CD14-positive monocyte (primary cell): ENCODE results near the gene ELMO1. TPM values are rescaled to one million over a fixed set of nuclear protein-coding genes. Genes with fewer than 3 reads are reported as not detected.

ENCODE experiments used
- DNase-seq, 3 donors: peaks; one replicate each; pipeline ENCODE4 v3.0.0-alpha.2; 2011 to 2022
- H2AFZ ChIP-seq: 2 replicates; pipeline ENCODE4 v1.6.0; 2012; ENCODE audit warnings: mild to moderate bottlenecking, low read depth, low read length, inconsistent platforms; ENCODE audit not compliant: insufficient read depth, poor library complexity, severe bottlenecking
- H3K27ac ChIP-seq, 2 donors: 1 replicate in 1 of 2; 2 replicates in 1 of 2; pipeline ENCODE4 v1.5.1; 2012 to 2013; ENCODE audit warnings: low read length in 2 of 2, control low read depth in 1 of 2, inconsistent platforms in 1 of 2, low read depth in 1 of 2, mild to moderate bottlenecking in 1 of 2
- H3K27me3 ChIP-seq, 2 donors: one replicate each; pipeline versions ENCODE4 v1.6.0 to v1.6.1; 2011 to 2013; ENCODE audit warnings: low read length in 2 of 2; ENCODE audit not compliant: control insufficient read depth in 2 of 2, insufficient read depth in 2 of 2
- H3K36me3 ChIP-seq, 2 donors: replicated peaks in 1 of 2; 1 replicate in 1 of 2; 2 replicates in 1 of 2; pipeline versions ENCODE4 v1.5.1 to v1.6.1; 2012 to 2013; ENCODE audit warnings: low read length in 2 of 2, control low read depth in 1 of 2, inconsistent platforms in 1 of 2, mild to moderate bottlenecking in 1 of 2; ENCODE audit not compliant: insufficient read depth in 2 of 2, control insufficient read depth in 1 of 2
- H3K4me1 ChIP-seq, 2 donors: 1 replicate in 1 of 2; 2 replicates in 1 of 2; pipeline versions ENCODE4 v1.5.1 to v1.6.1; 2012 to 2013; ENCODE audit warnings: low read length in 2 of 2, control low read depth in 1 of 2, inconsistent platforms in 1 of 2, mild to moderate bottlenecking in 1 of 2, moderate library complexity in 1 of 2; ENCODE audit not compliant: insufficient read depth in 2 of 2, control insufficient read depth in 1 of 2
- H3K4me2 ChIP-seq: replicated peaks from 2 replicates; pipeline ENCODE3; 2012; ENCODE audit warnings: low read length, moderate library complexity, mild to moderate bottlenecking; ENCODE audit not compliant: poor library complexity, severe bottlenecking; ENCODE audit errors: extremely low read depth
- H3K4me3 ChIP-seq, 3 experiments: fragments of 200-600 bp in 1 of 3; sonication (generic) in 1 of 3; replicated peaks in 1 of 3; 1 replicate in 2 of 3; 2 replicates in 1 of 3; pipeline ENCODE4 v1.5.1; 2011 to 2013; ENCODE audit warnings: low read length in 3 of 3, mild to moderate bottlenecking in 3 of 3, control low read depth in 2 of 3, low read depth in 2 of 3, inconsistent platforms in 1 of 3, moderate library complexity in 1 of 3
- H3K79me2 ChIP-seq: 2 replicates; pipeline ENCODE4 v1.6.0; 2012; ENCODE audit warnings: mild to moderate bottlenecking, control low read depth, inconsistent platforms, low read length, moderate library complexity; ENCODE audit not compliant: insufficient read depth
- H3K9ac ChIP-seq: 2 replicates; pipeline ENCODE4 v1.6.0; 2017; ENCODE audit warnings: low read length, mild to moderate bottlenecking; ENCODE audit not compliant: insufficient read depth, poor library complexity, severe bottlenecking
- H3K9me3 ChIP-seq, 2 donors: replicated peaks in 1 of 2; 1 replicate in 1 of 2; 2 replicates in 1 of 2; pipeline versions ENCODE4 v1.5.1 to v1.6.1; 2012 to 2013; ENCODE audit warnings: low read length in 2 of 2, control low read depth in 1 of 2; ENCODE audit not compliant: control insufficient read depth in 1 of 2, insufficient read depth in 1 of 2
- H4K20me1 ChIP-seq: 2 replicates; pipeline ENCODE4 v1.6.0; 2012; ENCODE audit warnings: mild to moderate bottlenecking, low read length, control low read depth, moderate library complexity; ENCODE audit not compliant: insufficient read depth
- H3K27ac Mint-ChIP-seq, 7 donors: one replicate each; pipeline ENCODE4 v1.8.0; 2020; ENCODE audit warnings: mild to moderate bottlenecking in 7 of 7, mixed read lengths in 7 of 7, moderate library complexity in 6 of 7, inconsistent platforms in 2 of 7
- H3K27me3 Mint-ChIP-seq, 3 donors: one replicate each; pipeline ENCODE4 v1.8.0; 2021 to 2022; ENCODE audit warnings: low read depth in 3 of 3, mild to moderate bottlenecking in 3 of 3, mixed read lengths in 3 of 3, moderate library complexity in 3 of 3, inconsistent platforms in 1 of 3
- H3K36me3 Mint-ChIP-seq, 2 donors: one replicate each; pipeline ENCODE4 v1.8.0; 2020; ENCODE audit warnings: mixed read lengths in 2 of 2, inconsistent platforms in 1 of 2, mild to moderate bottlenecking in 1 of 2
- H3K4me1 Mint-ChIP-seq: one replicate; pipeline ENCODE4 v1.8.0; 2020; ENCODE audit warnings: mild to moderate bottlenecking, mixed read lengths
- H3K4me3 Mint-ChIP-seq, 2 donors: one replicate each; pipeline ENCODE4 v1.8.0; 2020; ENCODE audit warnings: mild to moderate bottlenecking in 2 of 2, mixed read lengths in 2 of 2, moderate library complexity in 1 of 2
- H3K9me3 Mint-ChIP-seq, 7 donors: one replicate each; pipeline ENCODE4 v1.8.0; 2020 to 2022; ENCODE audit warnings: mixed read lengths in 7 of 7, mild to moderate bottlenecking in 6 of 7, moderate library complexity in 6 of 7, inconsistent platforms in 2 of 7
- CTCF ChIP-seq: fragments of 200-600 bp; IDR thresholded peaks from one replicate; pipeline ENCODE4 v1.8.0; 2022; ENCODE audit warnings: antibody characterized with exemption, mild to moderate bottlenecking
- WGBS: methylation state at CpG from one replicate; pipeline ENCODE4 v1.1.5; 2013; ENCODE audit warnings: missing lambda C conversion rate; ENCODE audit not compliant: insufficient coverage; 5-methylcytosine and 5-hydroxymethylcytosine counted together
- intact Hi-C, 2 donors: fragments of 100-400 bp; cut with micrococcal nuclease; formaldehyde crosslinking; loops; one replicate each; pipeline versions ENCODE4 v1.15.0 to v1.15.1; 2023
- polyA plus RNA-seq, 3 donors: library from polyadenylated mRNA; depleted of rRNA in 1 of 3; unstranded in 2 of 3; stranded (reverse) in 1 of 3; fragments of 300-500 nt in 2 of 3; fragments of >200 nt in 1 of 3; fragmentation: Illumina TruSeq in 2 of 3; gene quantifications; 1 replicate in 2 of 3; 2 replicates in 1 of 3; pipeline ENCODE4 v1.2.3, GENCODE V29; 2012 to 2021

Gene ELMO1
- polyA plus RNA-seq, 3 donors, result 46.6 to 50.2 (median 46.7) TPM

GRCh38 chr7:37083311-37084096 lies 365.2 kb downstream of the ELMO1 start:
- no peak overlapping the region for H3K4me2 ChIP-seq
- H3K4me3 Mint-ChIP-seq, result no peak overlapping the region

GRCh38 chr7:37081436-37081835 lies 367.2 kb downstream of the ELMO1 start:
- no peaks in the 10 kb centered on the region for H3K79me2 ChIP-seq
- peaks cover 7% of the 10 kb centered on the region for H3K4me1 Mint-ChIP-seq
- H3K9ac ChIP-seq, result no peak overlapping the region
- WGBS, result 0% methylated on average over 1 of the region's 4 CpGs
- no peak overlapping the region for H3K4me3 ChIP-seq
- H3K4me2 ChIP-seq, result no peak overlapping the region
- H3K4me3 Mint-ChIP-seq, result no peak overlapping the region
- H3K36me3 Mint-ChIP-seq, result peaks cover 43 to 58% of the 10 kb centered on the region in 2 donors
- intact Hi-C loops, result no loop called here
- H3K27me3 Mint-ChIP-seq, result no peaks in the 10 kb centered on the region
- no peaks in the 10 kb centered on the region for H3K9me3 ChIP-seq
- no peaks in the 10 kb centered on the region for H3K4me1 ChIP-seq
- H4K20me1 ChIP-seq, result peaks cover 50% of the 10 kb centered on the region
- peak overlapping the region in 1 of 7 donors; percentile 65 for H3K27ac Mint-ChIP-seq
- DNase-seq, result peak; percentile 23 to 61 (median 29)
- TF ChIP-seq CTCF, result no peak
- H2AFZ ChIP-seq, result no peak overlapping the region
- H3K9me3 Mint-ChIP-seq, result no peaks in the 10 kb centered on the region
- peaks cover 10 to 43% of the 10 kb centered on the region in 2 donors for H3K36me3 ChIP-seq
- no peak overlapping the region for H3K27ac ChIP-seq
- no peaks in the 10 kb centered on the region for H3K27me3 ChIP-seq

More at GRCh38 chr7:37083311-37084096, 365.2 kb downstream of the ELMO1 start:
- DNase-seq, result no peak
- H3K9ac ChIP-seq, result no peak overlapping the region
- H3K4me3 ChIP-seq, result no peak overlapping the region
- H3K27ac Mint-ChIP-seq, result peak overlapping the region in 3 of 7 donors; percentile 7 to 68 (median 11)
- H3K36me3 ChIP-seq, result peaks cover 0 to 41% of the 10 kb centered on the region in 2 donors
- no peaks in the 10 kb centered on the region for H3K27me3 ChIP-seq
- H3K27me3 Mint-ChIP-seq, result no peaks in the 10 kb centered on the region
- H3K9me3 ChIP-seq, result no peaks in the 10 kb centered on the region
- H3K9me3 Mint-ChIP-seq, result no peaks in the 10 kb centered on the region
- WGBS, result 95% methylated on average over 4 of the region's 5 CpGs
- TF ChIP-seq CTCF, result no peak
- H4K20me1 ChIP-seq, result peaks cover 49% of the 10 kb centered on the region
- H3K27ac ChIP-seq, result peak overlapping the region in 1 of 2 donors; percentile 50
- H3K4me1 ChIP-seq, result no peaks in the 10 kb centered on the region
- no peaks in the 10 kb centered on the region for H3K79me2 ChIP-seq
- peaks cover 39 to 51% of the 10 kb centered on the region in 2 donors for H3K36me3 Mint-ChIP-seq
- peaks cover 7% of the 10 kb centered on the region for H3K4me1 Mint-ChIP-seq
- no peak overlapping the region for H2AFZ ChIP-seq
- intact Hi-C loops, result no loop called here
